Measurements from ENCODE around the gene TMC2.

The TMC2 gene

GRCh38 chr20:2557873-2558580, 21.7 kb downstream of the TMC2 start:
- Histone ChIP-seq H2AK5ac (ENCODE audit: low read length) (no peak overlapping the region), H3K36me3 (ENCODE audit: control insufficient read depth, insufficient read depth, low read length) (no peaks in the 10 kb centered on the region), H3K79me2 (ENCODE audit: control insufficient read depth, insufficient read depth, low read length) (no peaks in the 10 kb centered on the region), H2BK15ac (replicated peaks; ENCODE audit: low read depth) (no peak overlapping the region), H4K5ac (ENCODE audit: low read length) (no peak overlapping the region), H3K4me2 (ENCODE audit: low read length) (peak overlapping the region; percentile 27), H3K4ac (ENCODE audit: low read depth, low read length) (no peak overlapping the region), H3K56ac (ENCODE audit: low read length) (no peak overlapping the region), H3K27ac (ENCODE audit: low read depth, low read length) (no peak overlapping the region), H3K79me1 (ENCODE audit: low read length) (no peaks in the 10 kb centered on the region), H3K27me3 (ENCODE audit: insufficient read depth, low read length, poor library complexity) (peaks cover 26% of the 10 kb centered on the region), H4K8ac (ENCODE audit: low read depth, low read length) (no peak overlapping the region), H2BK120ac (ENCODE audit: low read depth, low read length) (no peak overlapping the region), H3K18ac (ENCODE audit: low read length) (no peak overlapping the region), H3K23ac (ENCODE audit: low read length) (no peak overlapping the region), H3K9ac (ENCODE audit: low read length) (no peak overlapping the region), H2BK5ac (ENCODE audit: low read length) (no peak overlapping the region), H3K4me1 (ENCODE audit: control insufficient read depth, low read depth, low read length) (no peaks in the 10 kb centered on the region), H3K4me3 (ENCODE audit: low read length) (no peak overlapping the region)
- DNase-seq, result no peak
- no CpG with 5 or more reads among the region's 22 CpGs for WGBS (ENCODE audit: extremely low coverage, insufficient coverage, low lambda C conversion rate)

GRCh38 chr20:2558581-2559278, 22.4 kb downstream of the TMC2 start:
- Histone ChIP-seq H3K9ac (ENCODE audit: low read length) (no peak overlapping the region), H3K27ac (ENCODE audit: low read depth, low read length) (no peak overlapping the region), H3K4me3 (ENCODE audit: low read length) (no peak overlapping the region), H2BK15ac (replicated peaks; ENCODE audit: low read depth) (no peak overlapping the region), H2AK5ac (ENCODE audit: low read length) (no peak overlapping the region), H4K8ac (ENCODE audit: low read depth, low read length) (no peak overlapping the region), H3K23ac (ENCODE audit: low read length) (no peak overlapping the region), H3K79me1 (ENCODE audit: low read length) (no peaks in the 10 kb centered on the region), H3K36me3 (ENCODE audit: control insufficient read depth, insufficient read depth, low read length) (no peaks in the 10 kb centered on the region), H4K5ac (ENCODE audit: low read length) (no peak overlapping the region), H3K4me1 (ENCODE audit: control insufficient read depth, low read depth, low read length) (no peaks in the 10 kb centered on the region), H3K4ac (ENCODE audit: low read depth, low read length) (no peak overlapping the region), H3K18ac (ENCODE audit: low read length) (no peak overlapping the region), H2BK120ac (ENCODE audit: low read depth, low read length) (no peak overlapping the region), H2BK5ac (ENCODE audit: low read length) (no peak overlapping the region), H3K4me2 (ENCODE audit: low read length) (peak overlapping the region; percentile 27), H3K56ac (ENCODE audit: low read length) (peak overlapping the region; percentile 64), H3K79me2 (ENCODE audit: control insufficient read depth, insufficient read depth, low read length) (no peaks in the 10 kb centered on the region), H3K27me3 (ENCODE audit: insufficient read depth, low read length, poor library complexity) (peaks cover 26% of the 10 kb centered on the region)
- no peak for DNase-seq
- WGBS (ENCODE audit: extremely low coverage, insufficient coverage, low lambda C conversion rate), result no CpG with 5 or more reads among the region's 54 CpGs

GRCh38 chr20:2559279-2559626, 22.9 kb downstream of the TMC2 start:
- Histone ChIP-seq H3K4me2 (ENCODE audit: low read length) (no peak overlapping the region), H3K36me3 (ENCODE audit: control insufficient read depth, insufficient read depth, low read length) (no peaks in the 10 kb centered on the region), H3K4ac (ENCODE audit: low read depth, low read length) (no peak overlapping the region), H3K56ac (ENCODE audit: low read length) (no peak overlapping the region), H3K9ac (ENCODE audit: low read length) (no peak overlapping the region), H4K5ac (ENCODE audit: low read length) (no peak overlapping the region), H2BK5ac (ENCODE audit: low read length) (no peak overlapping the region), H3K79me1 (ENCODE audit: low read length) (no peaks in the 10 kb centered on the region), H3K27ac (ENCODE audit: low read depth, low read length) (no peak overlapping the region), H3K18ac (ENCODE audit: low read length) (no peak overlapping the region), H3K4me3 (ENCODE audit: low read length) (no peak overlapping the region), H3K4me1 (ENCODE audit: control insufficient read depth, low read depth, low read length) (no peaks in the 10 kb centered on the region), H3K27me3 (ENCODE audit: insufficient read depth, low read length, poor library complexity) (peaks cover 26% of the 10 kb centered on the region), H2BK120ac (ENCODE audit: low read depth, low read length) (no peak overlapping the region), H4K8ac (ENCODE audit: low read depth, low read length) (no peak overlapping the region), H3K23ac (ENCODE audit: low read length) (no peak overlapping the region), H3K79me2 (ENCODE audit: control insufficient read depth, insufficient read depth, low read length) (no peaks in the 10 kb centered on the region), H2AK5ac (ENCODE audit: low read length) (no peak overlapping the region), H2BK15ac (replicated peaks; ENCODE audit: low read depth) (no peak overlapping the region)
- DNase-seq, result no peak
- WGBS (ENCODE audit: extremely low coverage, insufficient coverage, low lambda C conversion rate), result no CpG with 5 or more reads among the region's 3 CpGs

GRCh38 chr20:2559651-2560050, 23.3 kb downstream of the TMC2 start:
- DNase-seq, result no peak
- H3K27ac ChIP-seq (ENCODE audit: low read depth, low read length), result no peak overlapping the region
- no peak overlapping the region for H3K23ac ChIP-seq (ENCODE audit: low read length)
- no peak overlapping the region for H3K4me2 ChIP-seq (ENCODE audit: low read length)
- H3K18ac ChIP-seq (ENCODE audit: low read length), result no peak overlapping the region
- no peak overlapping the region for H2BK15ac ChIP-seq (replicated peaks; ENCODE audit: low read depth)
- H4K5ac ChIP-seq (ENCODE audit: low read length), result no peak overlapping the region
- H2BK120ac ChIP-seq (ENCODE audit: low read depth, low read length), result no peak overlapping the region
- H3K4me1 ChIP-seq (ENCODE audit: control insufficient read depth, low read depth, low read length), result no peaks in the 10 kb centered on the region
- H4K8ac ChIP-seq (ENCODE audit: low read depth, low read length), result no peak overlapping the region
- peaks cover 26% of the 10 kb centered on the region for H3K27me3 ChIP-seq (ENCODE audit: insufficient read depth, low read length, poor library complexity)
- H3K4me3 ChIP-seq (ENCODE audit: low read length), result no peak overlapping the region
- H3K9ac ChIP-seq (ENCODE audit: low read length), result no peak overlapping the region
- no peaks in the 10 kb centered on the region for H3K79me2 ChIP-seq (ENCODE audit: control insufficient read depth, insufficient read depth, low read length)
- no peaks in the 10 kb centered on the region for H3K36me3 ChIP-seq (ENCODE audit: control insufficient read depth, insufficient read depth, low read length)
- no peak overlapping the region for H3K56ac ChIP-seq (ENCODE audit: low read length)
- H3K79me1 ChIP-seq (ENCODE audit: low read length), result no peaks in the 10 kb centered on the region
- H2AK5ac ChIP-seq (ENCODE audit: low read length), result no peak overlapping the region
- H3K4ac ChIP-seq (ENCODE audit: low read depth, low read length), result no peak overlapping the region
- H2BK5ac ChIP-seq (ENCODE audit: low read length), result no peak overlapping the region
- WGBS (ENCODE audit: extremely low coverage, insufficient coverage, low lambda C conversion rate), result no CpG with 5 or more reads among the region's 5 CpGs

GRCh38 chr20:2563116-2563515, 26.7 kb downstream of the TMC2 start:
- no peak overlapping the region for H2BK120ac ChIP-seq (ENCODE audit: low read depth, low read length)
- no peak overlapping the region for H2BK15ac ChIP-seq (replicated peaks; ENCODE audit: low read depth)
- no peak overlapping the region for H3K23ac ChIP-seq (ENCODE audit: low read length)
- H3K4ac ChIP-seq (ENCODE audit: low read depth, low read length), result no peak overlapping the region
- H4K5ac ChIP-seq (ENCODE audit: low read length), result no peak overlapping the region
- no peak overlapping the region for H3K4me3 ChIP-seq (ENCODE audit: low read length)
- H2BK5ac ChIP-seq (ENCODE audit: low read length), result no peak overlapping the region
- H2AK5ac ChIP-seq (ENCODE audit: low read length), result no peak overlapping the region
- H4K8ac ChIP-seq (ENCODE audit: low read depth, low read length), result no peak overlapping the region
- no peak overlapping the region for H3K56ac ChIP-seq (ENCODE audit: low read length)
- no peak overlapping the region for H3K27ac ChIP-seq (ENCODE audit: low read depth, low read length)
- DNase-seq, result no peak
- WGBS (ENCODE audit: extremely low coverage, insufficient coverage, low lambda C conversion rate), result no CpG with 5 or more reads among the region's 8 CpGs
- H3K18ac ChIP-seq (ENCODE audit: low read length), result no peak overlapping the region
- no peaks in the 10 kb centered on the region for H3K36me3 ChIP-seq (ENCODE audit: control insufficient read depth, insufficient read depth, low read length)
- peaks cover 19% of the 10 kb centered on the region for H3K27me3 ChIP-seq (ENCODE audit: insufficient read depth, low read length, poor library complexity)
- H3K4me1 ChIP-seq (ENCODE audit: control insufficient read depth, low read depth, low read length), result no peaks in the 10 kb centered on the region
- no peaks in the 10 kb centered on the region for H3K79me1 ChIP-seq (ENCODE audit: low read length)
- H3K9ac ChIP-seq (ENCODE audit: low read length), result no peak overlapping the region
- H3K4me2 ChIP-seq (ENCODE audit: low read length), result no peak overlapping the region
- H3K79me2 ChIP-seq (ENCODE audit: control insufficient read depth, insufficient read depth, low read length), result no peaks in the 10 kb centered on the region

All from mesendoderm (in vitro differentiated cells).